HG03457 (cell line): ENCODE measurements around the gene MYBPHL.
"Not testable (repeated sequence)": the region's sequence is repeated elsewhere in the genome, so short reads cannot be mapped to it uniquely, and the experiment has no call there.

ENCODE experiments used
- ATAC-seq: cut with Tn5 transposase; IDR thresholded peaks from one replicate; pipeline ENCODE4 v1.9.1; 2021; ENCODE audit warnings: moderate number of reproducible peaks; ENCODE audit not compliant: unreplicated experiment

The MYBPHL gene

DNA sequence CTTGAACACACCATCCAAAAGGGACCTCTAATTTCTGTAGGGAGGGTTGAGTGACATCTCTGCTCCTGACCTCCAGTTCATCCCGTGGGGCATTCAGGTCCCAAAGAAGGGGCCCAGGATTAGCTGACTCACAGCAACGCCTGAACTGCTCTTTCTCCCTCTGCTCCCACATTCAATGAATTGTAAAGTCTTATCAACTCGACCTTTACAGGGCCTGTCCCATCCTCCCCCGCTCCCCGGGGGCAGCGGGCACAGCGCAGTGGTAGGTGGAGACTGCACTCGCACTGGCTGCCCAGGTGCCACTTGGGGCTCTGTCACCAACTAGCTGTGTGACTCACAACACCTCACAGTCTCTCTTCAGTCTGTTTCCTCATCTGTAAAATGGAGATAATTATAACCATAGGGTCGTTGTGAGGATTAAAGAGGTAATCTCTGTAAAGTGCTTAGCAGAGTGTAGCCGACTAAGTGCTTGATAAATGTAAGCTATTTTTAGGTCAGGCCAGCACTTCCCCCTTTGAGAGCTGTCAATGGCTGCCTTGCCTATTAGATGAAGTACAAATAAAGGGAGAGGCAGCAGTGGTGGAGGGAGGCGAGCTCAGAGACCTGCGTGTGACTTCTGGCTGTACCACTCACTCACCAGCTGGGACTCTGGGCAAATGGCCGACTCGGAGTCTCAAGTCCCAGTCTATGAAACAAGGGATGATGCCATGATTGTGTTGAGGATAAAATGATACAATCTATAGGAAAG, 637 bp upstream of the MYBPHL start:
- ATAC-seq, result no peak

DNA sequence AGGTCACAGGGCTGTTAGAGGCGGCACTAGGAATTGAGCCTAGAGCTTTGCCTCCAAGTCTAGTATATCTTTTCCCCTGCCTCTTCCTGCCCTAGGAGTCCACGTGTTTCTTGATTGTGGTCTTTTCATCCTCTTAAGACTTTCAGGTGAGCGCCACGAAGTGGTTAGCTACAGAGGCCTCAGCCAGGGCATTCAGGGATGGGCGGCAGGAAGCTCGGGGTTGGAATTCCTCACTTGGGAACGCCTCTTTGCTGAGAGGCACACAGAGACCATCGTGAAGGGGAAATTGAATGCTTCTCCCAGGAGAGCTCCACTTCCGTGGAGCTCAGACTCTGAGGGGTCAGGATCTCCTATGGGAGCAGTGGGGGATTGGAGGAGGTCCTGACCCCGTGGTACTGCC, 820 bp downstream of the MYBPHL start:
- ATAC-seq, result not testable (repeated sequence)

DNA sequence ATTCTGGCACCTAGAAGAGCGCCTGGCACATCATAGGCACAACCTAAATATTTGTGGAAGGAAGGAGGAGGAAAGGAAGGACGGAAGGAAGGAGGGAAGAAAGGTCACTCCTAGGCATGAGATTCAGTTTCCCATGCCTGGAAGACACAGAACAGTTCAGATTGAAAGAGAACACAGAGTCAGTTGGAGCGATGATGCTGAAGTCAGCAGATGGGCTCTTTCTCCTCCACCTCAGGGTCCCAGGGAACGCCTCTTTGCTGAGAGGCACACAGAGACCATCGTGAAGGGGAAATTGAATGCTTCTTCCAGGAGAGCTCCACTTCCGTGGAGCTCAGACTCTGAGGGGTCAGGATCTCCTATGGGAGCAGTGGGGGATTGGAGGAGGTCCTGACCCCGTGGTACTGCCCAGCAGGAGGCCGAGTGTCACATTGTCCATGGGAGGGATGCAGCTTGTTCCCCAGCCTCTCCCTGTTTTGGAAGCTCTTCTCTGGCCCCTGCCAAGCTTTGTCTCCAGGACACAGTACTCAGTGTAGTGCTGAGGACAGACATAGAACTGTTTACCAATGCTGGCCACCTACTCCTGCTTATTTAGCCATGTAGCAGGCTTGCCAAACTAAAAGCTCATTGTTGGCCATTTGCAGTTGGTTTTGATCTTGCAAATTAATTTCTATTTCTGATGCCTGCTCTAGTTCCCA, 2.4 kb downstream of the MYBPHL start:
- no peak for ATAC-seq

DNA sequence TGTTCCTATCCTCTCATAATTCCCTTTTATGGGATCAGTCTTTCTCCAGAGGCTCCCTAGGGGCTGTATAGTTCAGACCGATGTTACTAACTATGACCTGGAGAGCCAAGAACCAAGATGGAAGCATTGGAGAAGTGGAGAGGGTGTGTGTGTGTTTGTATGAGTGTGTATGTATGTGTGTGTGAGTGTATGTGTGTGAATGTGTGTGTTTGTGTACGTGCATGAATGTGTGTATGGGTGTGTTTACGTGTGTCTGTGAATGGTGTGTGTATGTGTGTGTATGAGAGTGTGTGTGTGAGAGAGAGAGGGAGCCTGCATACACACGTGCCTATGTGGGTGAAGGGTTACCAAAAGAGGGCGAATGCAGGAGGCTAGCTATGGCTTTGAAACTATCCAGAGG, 4.9 kb downstream of the MYBPHL start:
- no peak for ATAC-seq

DNA sequence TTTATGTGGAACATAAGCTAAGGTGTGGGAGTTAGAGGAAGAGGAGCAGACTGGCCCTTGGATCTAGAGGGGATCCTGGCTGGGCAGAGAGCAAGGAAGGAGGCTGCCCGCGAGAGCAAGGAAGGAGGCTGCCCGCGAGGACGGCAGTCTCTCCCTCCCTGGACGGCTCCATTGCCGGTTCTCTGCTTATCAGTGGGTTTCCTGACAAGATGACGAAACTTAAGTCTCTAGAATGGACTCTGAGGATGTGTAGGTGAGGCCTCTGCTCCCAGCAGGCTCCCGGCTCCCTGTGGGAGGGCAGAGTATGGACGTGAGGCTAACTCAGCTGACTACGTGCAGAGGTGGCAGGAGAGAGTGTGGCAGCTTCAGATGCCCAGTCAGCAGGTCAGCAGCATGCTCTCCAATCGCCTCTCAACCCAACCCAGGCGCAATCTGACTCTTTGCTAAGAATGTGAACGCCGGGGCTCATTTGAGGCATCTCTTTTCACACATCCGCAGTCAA, 6.1 kb downstream of the MYBPHL start:
- no peak for ATAC-seq

DNA sequence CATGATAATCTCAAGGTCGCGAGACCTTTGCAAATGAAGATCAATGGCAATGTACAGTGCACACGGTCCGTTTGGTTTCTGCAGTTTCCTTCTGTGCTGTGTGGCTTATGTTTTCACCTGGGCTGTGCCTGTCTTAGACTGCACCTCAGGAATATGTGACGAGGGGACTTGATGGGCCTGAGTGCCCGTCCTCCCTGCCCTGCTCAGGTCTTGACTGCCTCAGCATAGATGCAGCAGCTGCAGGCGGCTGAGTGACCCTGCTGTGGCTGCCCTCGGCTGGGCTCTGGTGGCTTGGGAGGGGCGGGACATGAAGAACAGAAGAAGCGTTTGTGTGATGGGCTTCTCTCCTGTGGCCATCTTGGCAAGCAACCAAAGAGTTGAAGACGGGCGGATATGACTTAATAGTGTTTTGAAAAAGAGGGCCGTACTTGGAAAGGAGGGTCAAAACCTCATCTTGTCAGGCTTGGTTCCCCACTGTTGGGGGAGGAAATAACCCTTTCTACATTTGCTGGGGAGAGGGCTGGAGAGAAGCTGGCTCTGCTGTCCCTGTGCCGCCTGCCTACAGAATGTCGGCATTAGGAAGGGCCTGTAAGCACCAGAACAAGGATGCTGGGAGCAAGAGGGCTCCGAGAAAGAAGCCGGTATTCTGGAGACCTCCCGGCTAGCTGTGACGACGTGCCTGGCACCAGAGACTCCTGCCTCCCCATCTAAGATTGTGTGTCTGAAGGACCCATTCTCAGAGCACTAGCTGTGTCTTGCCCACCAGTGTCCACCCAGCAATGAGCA, 7.1 kb downstream of the MYBPHL start:
- no peak for ATAC-seq

DNA sequence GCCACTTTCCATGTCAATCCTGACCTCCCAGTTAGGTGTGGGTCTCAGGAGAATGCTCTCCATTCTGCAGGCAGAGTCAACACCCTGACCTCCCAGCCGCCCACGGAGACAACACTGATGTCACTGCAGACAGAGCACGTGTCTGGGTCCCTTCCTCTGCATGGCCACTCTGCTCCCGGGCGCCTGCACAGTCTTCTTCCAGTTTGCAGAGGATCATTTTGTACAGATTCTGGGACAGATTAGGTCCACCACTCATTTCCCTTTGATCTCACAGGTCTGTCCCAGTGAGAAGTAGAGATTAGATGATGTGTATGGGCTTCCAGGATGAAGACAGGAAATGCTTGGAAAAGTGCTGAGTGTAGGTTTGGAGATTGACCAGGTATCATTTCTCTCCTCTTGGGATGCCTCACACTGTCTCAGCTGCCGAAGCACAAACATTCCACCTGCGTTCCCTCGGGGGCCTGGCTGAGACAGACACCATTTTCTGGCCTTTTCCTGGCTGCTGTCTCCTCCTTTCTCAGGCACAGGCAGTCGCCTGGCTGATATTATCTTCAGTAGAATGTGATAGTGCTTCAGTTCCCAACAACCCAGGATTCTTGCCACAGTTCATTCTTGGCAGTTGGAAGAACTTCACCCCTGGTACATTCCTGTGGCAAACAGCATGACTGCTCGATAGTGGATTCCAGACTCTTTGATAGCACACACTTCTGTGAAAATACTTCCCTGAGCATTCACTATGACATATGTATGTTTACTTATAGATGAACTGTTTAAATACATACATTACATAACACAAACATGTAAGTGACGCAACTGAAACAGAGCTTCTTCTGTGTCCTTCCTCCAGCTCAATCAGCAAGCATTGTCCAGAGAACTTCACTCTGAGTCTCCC, 7.9 kb downstream of the MYBPHL start:
- no peak for ATAC-seq

DNA sequence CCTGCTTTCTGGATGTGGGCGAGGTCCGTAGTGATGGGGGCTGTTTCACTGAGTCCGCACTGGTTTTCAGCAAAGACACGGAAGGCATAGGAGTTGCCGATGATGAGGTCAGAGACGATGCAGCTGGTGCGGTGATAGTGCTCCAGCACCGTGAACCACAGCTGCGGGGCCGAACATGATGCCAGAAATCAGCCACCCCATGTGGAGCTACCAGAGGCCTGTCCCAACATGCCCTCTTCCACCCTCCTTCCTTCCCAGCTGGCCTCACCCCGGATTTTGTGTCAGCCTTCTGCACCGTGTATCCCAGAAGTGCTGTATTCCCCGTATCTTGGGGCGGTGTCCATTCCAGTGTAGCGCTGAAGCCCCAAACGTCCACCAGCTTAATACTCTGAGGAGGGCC, 10.0 kb downstream of the MYBPHL start:
- ATAC-seq, result no peak

DNA sequence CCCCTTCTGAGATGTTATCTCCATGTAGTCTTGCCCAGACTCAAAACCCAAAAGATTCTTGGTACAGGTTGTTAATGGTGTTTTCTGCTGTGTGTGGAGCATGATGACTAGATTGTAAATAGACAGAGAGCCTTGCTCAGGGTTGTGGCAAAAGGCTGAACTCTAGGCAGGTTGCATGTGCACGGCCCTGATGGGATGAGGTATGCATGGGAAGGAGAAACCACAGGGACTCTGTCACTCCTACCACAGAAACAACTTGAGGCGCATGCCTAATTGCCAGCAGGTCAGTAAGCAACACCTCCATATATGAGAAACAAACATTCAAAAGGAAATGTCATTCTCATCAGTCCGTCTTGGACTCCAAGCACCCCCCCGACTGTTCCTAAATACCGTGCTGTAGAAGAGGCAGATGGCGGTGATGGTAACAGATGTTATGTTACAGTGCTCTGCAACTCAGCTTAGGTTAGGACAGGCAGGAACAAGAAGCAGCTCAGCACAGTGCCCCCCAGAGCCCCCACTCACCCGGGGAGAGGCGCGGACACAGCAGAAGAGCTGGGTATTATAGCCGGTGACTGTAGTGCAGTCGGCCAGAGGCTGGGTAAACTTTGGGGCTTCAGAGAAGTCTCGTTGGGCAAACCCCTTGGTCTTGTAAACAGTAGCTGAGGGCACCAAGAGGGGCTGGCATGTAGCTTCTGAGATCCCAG, 10.9 kb downstream of the MYBPHL start:
- no peak for ATAC-seq

DNA sequence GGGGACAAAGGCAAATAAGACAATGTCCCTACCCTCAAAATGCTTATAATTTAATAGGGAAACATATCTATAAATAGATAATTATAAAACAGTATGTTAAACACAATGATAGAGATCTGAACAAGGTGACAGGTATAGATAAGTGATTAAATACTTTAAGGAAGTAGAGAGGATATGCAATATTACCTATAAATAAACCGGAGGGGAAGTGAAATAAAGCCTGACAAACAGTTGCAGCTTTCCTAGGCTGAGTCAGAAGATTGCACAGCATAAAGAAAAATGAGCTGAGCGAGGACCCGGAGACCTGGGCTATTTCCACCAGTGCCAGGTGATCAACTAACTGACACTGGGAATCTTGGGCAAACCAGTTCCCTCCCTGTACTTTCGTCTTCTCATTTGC, 12.3 kb downstream of the MYBPHL start:
- no peak for ATAC-seq

DNA sequence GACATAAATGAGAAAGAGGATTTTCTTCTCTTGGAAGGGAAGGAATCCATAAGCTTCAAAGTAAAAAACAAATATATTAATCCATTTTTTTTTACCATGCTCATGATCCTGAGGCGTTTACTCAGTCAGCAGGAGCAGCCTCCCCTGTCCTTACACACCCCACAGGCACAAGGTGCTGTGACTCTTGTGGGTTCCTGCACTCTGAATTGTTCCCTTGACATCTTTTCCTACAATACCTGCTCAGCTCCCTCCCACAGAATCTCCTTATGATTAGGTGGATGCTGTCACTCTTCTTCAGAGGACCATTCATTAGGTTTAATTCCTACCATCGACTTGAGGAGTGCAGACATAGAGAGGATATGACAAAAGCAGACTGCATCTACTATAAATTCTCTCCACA, 13.8 kb downstream of the MYBPHL start:
- no peak for ATAC-seq

DNA sequence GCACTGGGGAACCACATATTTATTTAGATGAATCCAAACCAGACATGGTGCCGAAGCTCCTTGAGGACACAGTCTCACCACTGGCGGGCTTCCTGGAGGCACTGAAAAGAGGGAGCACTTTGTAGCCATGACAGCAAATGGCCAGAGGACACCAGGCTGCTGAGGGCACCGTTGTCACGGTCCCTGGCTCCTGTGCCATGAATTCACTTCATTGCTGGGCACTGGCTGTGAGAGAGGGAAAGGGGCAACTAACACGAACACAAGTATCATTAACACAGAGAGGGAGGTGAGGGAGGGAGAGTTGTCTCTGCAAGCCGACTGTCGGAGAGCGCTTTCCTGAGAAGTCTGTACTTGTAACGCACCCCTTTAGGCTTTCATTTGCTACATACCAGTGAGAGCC, 14.4 kb downstream of the MYBPHL start:
- no peak for ATAC-seq

DNA sequence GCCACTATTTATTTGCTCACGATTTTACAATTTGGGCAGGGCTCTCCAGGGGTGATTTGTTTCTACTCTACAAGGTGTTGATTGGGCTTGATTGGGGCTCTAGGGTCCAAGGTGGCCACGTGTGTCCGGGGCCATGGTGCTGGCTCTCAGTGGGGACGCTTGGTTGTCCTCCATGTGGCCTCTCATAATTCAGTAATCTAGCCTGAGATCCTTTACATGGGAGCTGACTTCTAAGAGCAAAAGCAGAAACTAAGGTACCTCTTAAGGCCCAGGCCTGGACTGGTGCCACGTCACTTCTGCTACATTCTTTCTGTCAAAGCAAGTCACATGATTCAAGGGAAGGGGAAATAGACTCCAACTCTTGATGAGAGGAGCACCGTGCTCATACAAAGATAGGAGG, 15.8 kb downstream of the MYBPHL start:
- no peak for ATAC-seq

DNA sequence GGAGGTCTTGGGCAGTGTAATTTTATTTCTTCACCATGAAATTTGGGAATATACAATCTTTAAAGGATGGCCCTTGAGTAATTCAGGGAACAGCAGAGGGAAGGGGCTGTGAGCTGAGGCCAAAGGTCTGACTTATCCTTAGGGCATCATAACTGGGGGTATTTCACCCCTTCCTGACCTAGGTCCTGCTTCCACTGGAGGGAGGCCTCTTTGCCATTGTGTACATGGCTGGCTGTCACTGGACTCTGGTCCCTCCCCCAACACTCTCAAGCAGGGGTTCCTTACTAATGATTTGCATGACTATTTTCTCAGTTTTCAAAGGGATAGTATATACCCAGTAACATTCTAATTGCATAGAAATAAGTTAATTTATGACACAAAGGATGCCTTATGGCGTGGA, 16.7 kb downstream of the MYBPHL start:
- no peak for ATAC-seq

DNA sequence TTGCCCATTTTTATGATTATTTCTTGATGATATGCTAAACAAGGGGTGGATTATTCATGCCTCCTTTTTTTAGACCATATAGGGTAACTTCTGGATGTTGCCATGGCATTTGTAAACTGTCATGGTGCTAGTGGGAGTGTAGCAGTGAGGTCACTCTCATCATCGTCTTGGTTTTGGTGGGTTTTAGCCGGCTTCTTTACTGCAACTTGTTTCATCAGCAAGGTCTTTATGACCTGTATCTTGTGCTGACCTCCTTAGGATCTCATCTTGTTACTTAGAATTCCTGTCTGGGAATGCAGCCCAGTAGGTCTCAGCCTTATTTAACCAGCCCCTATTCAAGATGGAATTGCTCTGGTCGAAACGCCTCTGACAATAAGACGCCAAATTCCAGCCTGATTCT, 20.0 kb downstream of the MYBPHL start:
- not testable (repeated sequence) for ATAC-seq

DNA sequence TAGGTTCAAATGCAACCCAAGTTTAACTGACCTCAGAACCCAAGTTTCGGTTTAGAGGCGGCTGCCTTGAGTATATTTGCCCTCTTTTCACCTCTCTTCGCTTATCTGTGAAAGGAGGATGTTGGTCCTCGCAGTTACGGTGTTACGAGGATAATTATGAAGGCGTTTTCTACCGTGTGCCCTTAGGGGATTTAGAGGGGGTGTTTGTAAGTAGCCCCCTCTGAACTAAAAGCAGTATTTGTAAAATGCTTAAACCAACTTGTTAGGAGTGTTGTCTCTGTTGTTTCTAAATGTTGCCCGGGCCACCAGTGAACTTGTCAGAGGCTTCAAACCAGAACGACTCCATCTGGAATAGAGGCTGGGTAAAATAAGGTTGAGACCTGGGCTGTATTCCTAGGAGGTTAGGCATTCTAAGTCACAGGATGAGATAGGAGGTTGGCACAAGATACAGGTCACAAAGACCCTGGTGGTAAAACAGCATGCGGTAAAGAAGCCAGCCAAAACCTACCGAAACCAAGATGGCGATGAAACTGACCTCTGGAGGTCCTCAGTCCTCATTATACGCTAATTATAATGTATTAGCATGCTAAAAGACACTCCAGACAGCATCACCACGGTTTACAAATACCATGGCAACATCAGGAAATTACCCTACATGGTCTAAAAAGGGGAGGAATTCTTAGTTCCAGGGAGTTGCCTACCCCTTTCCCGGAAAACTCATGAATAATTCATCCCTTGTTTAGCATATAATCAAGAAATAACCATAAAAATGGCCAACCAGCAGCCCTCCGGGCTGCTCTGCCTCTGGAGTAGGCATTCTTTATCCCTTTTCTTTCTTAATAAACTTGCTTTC, 22.8 kb downstream of the MYBPHL start:
- ATAC-seq, result no peak

DNA sequence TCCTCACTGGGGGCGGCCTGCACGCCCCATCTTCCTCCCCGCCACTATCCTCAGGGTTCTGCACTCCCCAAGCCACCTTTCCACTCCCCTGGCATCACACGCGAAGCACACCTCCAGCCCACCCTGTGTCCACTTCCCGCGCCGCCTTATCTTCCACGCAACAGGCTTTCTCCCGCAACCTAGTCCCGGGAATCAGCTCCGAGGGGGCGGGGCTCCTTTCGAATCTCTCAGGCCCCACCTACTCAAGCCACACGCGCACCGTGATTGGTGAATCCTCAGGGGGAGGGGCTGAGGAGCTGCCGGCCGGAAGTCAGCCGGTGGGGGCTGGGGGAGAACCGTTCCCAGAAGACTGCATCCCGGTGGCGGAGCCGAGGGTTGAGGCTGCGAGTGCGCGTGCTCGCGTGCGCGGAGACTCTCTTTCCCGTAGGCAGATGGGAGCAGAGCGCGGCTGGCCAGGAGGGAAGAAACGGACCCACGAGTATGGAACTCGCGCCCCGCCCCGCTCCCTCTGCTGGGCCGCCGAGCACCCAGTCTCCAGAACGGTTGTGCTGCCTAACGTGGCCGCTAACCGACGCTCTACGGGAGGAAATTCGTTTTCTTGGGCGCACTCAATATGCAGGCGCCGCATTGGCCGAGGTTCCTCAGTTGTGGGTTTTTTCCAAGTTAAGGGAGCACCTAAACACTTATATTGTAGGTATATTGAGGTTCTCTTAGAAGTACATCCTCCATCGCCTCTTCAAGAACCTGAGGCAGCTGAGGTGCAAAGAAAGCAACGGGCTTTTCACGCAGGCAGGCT, 23.7 kb downstream of the MYBPHL start, which contains the start of gene PSRC1:
Gene PSRC1, minus strand, starts transcription at position 194 of the 796 bp plus-strand sequence.
- peak; percentile 92 for ATAC-seq

DNA sequence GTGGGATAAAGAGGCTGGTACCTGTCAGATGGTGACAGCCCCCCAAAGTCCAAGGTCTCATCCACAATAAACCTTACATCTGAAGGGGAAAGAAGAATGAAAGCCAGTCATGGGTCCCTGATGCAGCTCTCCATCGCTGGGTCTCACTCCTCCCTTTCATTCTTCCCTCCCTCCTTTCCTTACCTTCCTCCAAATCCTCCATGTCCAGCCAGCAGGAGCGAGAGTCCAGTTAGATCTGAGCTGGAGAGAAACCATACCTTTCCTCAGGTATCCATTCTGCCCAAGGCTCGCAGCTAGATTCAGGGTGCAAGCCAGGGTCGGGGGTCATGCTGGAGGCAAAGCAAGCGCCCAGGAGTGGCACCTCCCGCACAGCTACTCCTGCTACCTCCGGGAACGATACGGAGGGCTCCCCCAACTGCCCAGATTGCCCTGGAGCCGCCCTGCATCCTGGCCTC, 24.3 kb downstream of the MYBPHL start:
- no peak for ATAC-seq
